Mesendoderm (in vitro differentiated cells): Measurements from ENCODE around the gene EPB41L3.

Experiments used
- DNase-seq: peaks from one replicate; pipeline ENCODE4 v3.0.0; 2013
- H2AK5ac ChIP-seq: 2 replicates; pipeline ENCODE4 v1.6.1; 2013; ENCODE audit warnings: low read length, inconsistent platforms
- H2BK120ac ChIP-seq: 2 replicates; pipeline ENCODE4 v1.6.1; 2013; ENCODE audit warnings: low read depth, mild to moderate bottlenecking, low read length, moderate library complexity, mixed read lengths
- H2BK15ac ChIP-seq: replicated peaks from 2 replicates; pipeline ENCODE4 v1.6.1; 2013; ENCODE audit warnings: low read depth, mild to moderate bottlenecking, moderate library complexity
- H2BK5ac ChIP-seq: 2 replicates; pipeline ENCODE4 v1.6.1; 2013; ENCODE audit warnings: low read length, inconsistent platforms
- H3K18ac ChIP-seq: 2 replicates; pipeline ENCODE4 v1.6.1; 2013; ENCODE audit warnings: mild to moderate bottlenecking, low read length, mixed read lengths
- H3K23ac ChIP-seq: one replicate; pipeline ENCODE4 v1.6.1; 2013; ENCODE audit warnings: low read length
- H3K27ac ChIP-seq: 2 replicates; pipeline ENCODE4 v1.5.1; 2013; ENCODE audit warnings: low read depth, mild to moderate bottlenecking, inconsistent platforms, low read length, moderate library complexity
- H3K27me3 ChIP-seq: 2 replicates; pipeline ENCODE4 v1.6.1; 2013; ENCODE audit warnings: low read length, control low read depth, mild to moderate bottlenecking, inconsistent platforms; ENCODE audit not compliant: insufficient read depth, poor library complexity
- H3K36me3 ChIP-seq: 2 replicates; pipeline ENCODE4 v1.6.1; 2013; ENCODE audit warnings: low read length, inconsistent platforms; ENCODE audit not compliant: control insufficient read depth, insufficient read depth
- H3K4ac ChIP-seq: one replicate; pipeline ENCODE4 v1.6.1; 2013; ENCODE audit warnings: low read depth, mild to moderate bottlenecking, low read length, moderate library complexity
- H3K4me1 ChIP-seq: 2 replicates; pipeline ENCODE4 v1.6.1; 2013; ENCODE audit warnings: low read depth, low read length, inconsistent platforms; ENCODE audit not compliant: control insufficient read depth
- H3K4me2 ChIP-seq: 2 replicates; pipeline ENCODE4 v1.6.1; 2013; ENCODE audit warnings: low read length
- H3K4me3 ChIP-seq: 2 replicates; pipeline ENCODE4 v1.5.1; 2013; ENCODE audit warnings: mild to moderate bottlenecking, low read length
- H3K56ac ChIP-seq: one replicate; pipeline ENCODE4 v1.6.1; 2013; ENCODE audit warnings: low read length
- H3K79me1 ChIP-seq: 2 replicates; pipeline ENCODE4 v1.6.1; 2013; ENCODE audit warnings: low read length, inconsistent platforms
- H3K79me2 ChIP-seq: 2 replicates; pipeline ENCODE4 v1.6.1; 2013; ENCODE audit warnings: mild to moderate bottlenecking, low read length; ENCODE audit not compliant: control insufficient read depth, insufficient read depth
- H3K9ac ChIP-seq: 2 replicates; pipeline ENCODE4 v1.6.1; 2013; ENCODE audit warnings: low read length, inconsistent platforms
- H4K5ac ChIP-seq: one replicate; pipeline ENCODE4 v1.6.1; 2013; ENCODE audit warnings: low read length
- H4K8ac ChIP-seq: one replicate; pipeline ENCODE4 v1.6.1; 2013; ENCODE audit warnings: low read depth, mild to moderate bottlenecking, control low read depth, low read length, moderate library complexity
- WGBS: extraction: QIAGEN DNeasy Blood & Tissue Kit; methylation state at CpG from one replicate; pipeline ENCODE4 v1.1.7; 2013; ENCODE audit warnings: low lambda C conversion rate, missing lambda C conversion rate; ENCODE audit not compliant: insufficient coverage; ENCODE audit errors: extremely low coverage; 5-methylcytosine and 5-hydroxymethylcytosine counted together

Gene EPB41L3

DNA sequence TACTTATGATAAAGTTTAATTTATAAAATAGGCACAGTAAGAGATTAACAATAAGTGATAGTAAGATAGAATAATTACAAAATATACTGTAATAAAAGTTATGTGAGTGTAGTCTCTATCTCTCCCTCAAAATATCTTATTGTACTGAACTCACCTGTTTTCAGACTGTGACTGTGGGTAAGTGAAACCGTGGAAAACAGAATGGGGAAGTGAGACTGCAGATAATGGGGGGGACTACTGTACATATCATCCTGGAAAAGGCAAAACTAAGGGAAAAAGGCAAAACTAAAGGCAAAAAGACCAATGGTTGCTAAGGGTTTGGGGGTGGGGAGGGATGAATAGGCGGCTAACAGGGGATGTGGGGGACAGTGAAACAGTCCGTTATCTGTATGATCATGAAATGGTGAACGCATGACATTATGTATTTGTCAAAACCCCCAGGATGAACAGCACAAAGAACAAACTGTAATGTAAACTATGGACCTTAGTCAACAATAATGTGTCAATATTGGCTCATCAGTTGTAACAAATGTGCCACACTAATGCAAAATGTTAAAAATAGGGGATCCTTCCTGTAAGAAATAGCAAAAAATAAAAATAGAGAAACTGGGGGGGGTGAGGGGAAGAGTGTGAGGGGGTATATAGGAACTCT is 93.8 kb downstream of the EPB41L3 start:
- no peak overlapping the region for H4K8ac ChIP-seq
- H3K4me1 ChIP-seq, result no peaks in the 10 kb centered on the region
- no peak overlapping the region for H3K56ac ChIP-seq
- no peaks in the 10 kb centered on the region for H3K79me2 ChIP-seq
- no peak overlapping the region for H2BK5ac ChIP-seq
- H3K27me3 ChIP-seq, result no peaks in the 10 kb centered on the region
- H3K9ac ChIP-seq, result no peak overlapping the region
- H3K23ac ChIP-seq, result no peak overlapping the region
- no peak overlapping the region for H2BK120ac ChIP-seq
- no peak overlapping the region for H2AK5ac ChIP-seq
- H3K18ac ChIP-seq, result no peak overlapping the region
- no peaks in the 10 kb centered on the region for H3K36me3 ChIP-seq
- no peak for DNase-seq
- H2BK15ac ChIP-seq, result no peak overlapping the region
- H3K4me3 ChIP-seq, result no peak overlapping the region
- no peak overlapping the region for H3K27ac ChIP-seq
- H3K4me2 ChIP-seq, result no peak overlapping the region
- H3K4ac ChIP-seq, result no peak overlapping the region
- no CpG with 5 or more reads among the region's 4 CpGs for WGBS
- H4K5ac ChIP-seq, result no peak overlapping the region
- H3K79me1 ChIP-seq, result no peaks in the 10 kb centered on the region

DNA sequence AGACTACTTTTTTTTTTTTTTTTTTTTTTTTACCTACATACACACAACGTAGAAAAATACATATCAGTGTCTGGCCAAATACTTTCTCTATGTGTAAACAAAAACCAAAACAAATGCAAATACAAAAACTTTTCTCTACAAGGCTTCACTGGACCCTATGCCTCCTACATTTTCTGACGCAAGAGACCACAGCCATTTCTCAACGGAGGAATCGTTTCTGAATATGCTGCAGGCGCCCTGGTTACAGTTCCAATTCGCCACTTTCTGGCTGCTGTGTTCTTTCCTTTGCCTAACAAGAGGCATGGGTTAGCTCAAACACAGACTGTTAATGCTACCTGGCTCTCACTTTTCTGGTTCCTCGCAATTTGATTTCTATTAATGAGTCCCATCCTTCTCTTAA is 96.4 kb downstream of the EPB41L3 start:
- H3K4ac ChIP-seq, result no peak overlapping the region
- no peak overlapping the region for H2BK5ac ChIP-seq
- H3K27me3 ChIP-seq, result no peaks in the 10 kb centered on the region
- H3K4me2 ChIP-seq, result no peak overlapping the region
- H3K56ac ChIP-seq, result no peak overlapping the region
- H2AK5ac ChIP-seq, result no peak overlapping the region
- H3K79me2 ChIP-seq, result no peaks in the 10 kb centered on the region
- no peaks in the 10 kb centered on the region for H3K4me1 ChIP-seq
- H2BK120ac ChIP-seq, result no peak overlapping the region
- DNase-seq, result no peak
- no peaks in the 10 kb centered on the region for H3K36me3 ChIP-seq
- no peak overlapping the region for H3K27ac ChIP-seq
- no peaks in the 10 kb centered on the region for H3K79me1 ChIP-seq
- no peak overlapping the region for H3K23ac ChIP-seq
- H3K9ac ChIP-seq, result no peak overlapping the region
- WGBS, result no CpG with 5 or more reads among the region's 7 CpGs
- no peak overlapping the region for H4K5ac ChIP-seq
- no peak overlapping the region for H3K4me3 ChIP-seq
- no peak overlapping the region for H4K8ac ChIP-seq
- no peak overlapping the region for H3K18ac ChIP-seq
- H2BK15ac ChIP-seq, result no peak overlapping the region

DNA sequence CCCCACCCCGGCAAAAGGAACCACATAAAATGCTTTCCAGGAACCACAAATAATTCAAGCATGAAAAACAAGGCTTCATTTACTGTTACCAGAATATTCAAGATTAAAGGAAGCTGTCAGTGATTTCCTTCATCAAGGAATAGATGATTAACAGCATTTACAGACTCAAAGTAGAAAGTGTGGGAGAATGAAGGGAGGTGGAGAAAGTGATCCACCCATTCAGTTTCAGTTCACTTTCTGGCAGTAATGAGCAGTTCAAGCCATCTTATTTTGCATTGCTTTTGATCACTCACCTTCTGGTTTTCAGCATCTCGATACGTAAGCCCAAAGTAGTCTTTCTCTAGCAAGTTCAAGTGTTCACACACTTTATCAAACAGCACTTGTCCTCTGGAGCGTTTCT is 99.0 kb downstream of the EPB41L3 start:
- H3K36me3 ChIP-seq, result no peaks in the 10 kb centered on the region
- no peak overlapping the region for H3K4me2 ChIP-seq
- no peak overlapping the region for H2BK15ac ChIP-seq
- no peak overlapping the region for H3K23ac ChIP-seq
- H3K79me2 ChIP-seq, result no peaks in the 10 kb centered on the region
- DNase-seq, result no peak
- H4K5ac ChIP-seq, result no peak overlapping the region
- no peak overlapping the region for H3K56ac ChIP-seq
- no peak overlapping the region for H2BK5ac ChIP-seq
- H3K9ac ChIP-seq, result no peak overlapping the region
- no peak overlapping the region for H3K4ac ChIP-seq
- no peak overlapping the region for H3K4me3 ChIP-seq
- no peaks in the 10 kb centered on the region for H3K27me3 ChIP-seq
- H3K18ac ChIP-seq, result no peak overlapping the region
- H2AK5ac ChIP-seq, result no peak overlapping the region
- no CpG with 5 or more reads among the region's 4 CpGs for WGBS
- no peaks in the 10 kb centered on the region for H3K79me1 ChIP-seq
- H2BK120ac ChIP-seq, result no peak overlapping the region
- no peak overlapping the region for H4K8ac ChIP-seq
- no peaks in the 10 kb centered on the region for H3K4me1 ChIP-seq
- no peak overlapping the region for H3K27ac ChIP-seq

DNA sequence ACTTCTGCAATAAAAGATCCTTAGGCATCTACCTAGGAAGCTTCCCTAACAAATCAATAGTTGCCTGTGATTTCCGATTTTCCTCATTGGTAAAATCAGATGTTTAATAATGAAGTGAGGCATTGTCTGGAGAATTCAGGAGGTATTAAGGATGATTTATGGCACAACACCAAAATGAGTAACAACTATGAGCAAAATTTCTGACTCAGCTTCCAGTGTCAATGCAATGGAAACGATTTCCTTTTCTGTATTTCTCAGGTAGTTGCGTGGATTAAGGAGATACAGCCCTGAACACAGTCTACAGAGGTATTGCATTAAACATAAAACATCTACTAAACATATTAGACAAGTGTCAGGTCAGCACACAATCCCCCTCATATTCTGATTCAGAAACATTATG is 99.5 kb downstream of the EPB41L3 start:
- Histone ChIP-seq H3K27ac (no peak overlapping the region), H2BK5ac (no peak overlapping the region), H3K79me2 (no peaks in the 10 kb centered on the region), H3K23ac (no peak overlapping the region), H3K4me2 (no peak overlapping the region), H3K9ac (no peak overlapping the region), H3K36me3 (no peaks in the 10 kb centered on the region), H2AK5ac (no peak overlapping the region), H3K79me1 (no peaks in the 10 kb centered on the region), H2BK15ac (no peak overlapping the region), H3K27me3 (no peaks in the 10 kb centered on the region), H3K56ac (no peak overlapping the region), H3K4me3 (no peak overlapping the region), H3K4me1 (no peaks in the 10 kb centered on the region), H4K5ac (no peak overlapping the region), H4K8ac (no peak overlapping the region), H3K4ac (no peak overlapping the region), H3K18ac (no peak overlapping the region), H2BK120ac (no peak overlapping the region)
- no peak for DNase-seq
- whole genome bisulfite sequencing, result no CpG with 5 or more reads among the region's 3 CpGs

DNA sequence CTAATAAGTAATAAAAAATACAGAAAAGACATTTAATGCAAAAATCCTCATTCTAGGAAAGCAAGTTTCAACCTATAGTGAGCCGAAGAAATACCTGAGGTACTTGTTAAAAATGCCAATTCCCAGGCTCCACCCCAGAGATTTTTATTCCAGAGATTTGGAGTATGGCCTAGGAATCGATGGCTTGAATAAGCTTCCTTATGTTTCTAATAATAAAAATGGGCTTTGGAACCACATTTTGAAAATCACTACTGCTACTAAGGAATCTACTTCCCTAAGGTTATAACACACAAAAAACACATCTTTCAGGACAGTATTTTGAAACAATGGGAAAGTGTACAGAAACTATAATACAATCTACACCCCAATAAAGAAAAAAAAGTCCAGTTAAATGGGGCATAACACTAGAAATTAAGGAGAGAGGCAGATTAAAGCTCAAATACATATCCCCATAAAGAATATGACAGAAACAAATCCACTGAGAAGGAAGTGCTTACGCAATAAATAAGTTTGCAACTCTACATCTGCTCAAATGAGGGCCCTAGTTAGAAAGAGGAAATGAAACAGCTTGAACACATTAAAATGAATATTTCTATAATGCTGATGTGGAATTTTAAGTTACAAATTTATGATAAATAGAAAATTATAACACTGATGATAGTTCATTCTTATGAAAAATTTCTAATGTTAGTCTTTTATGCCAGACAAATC is 103.7 kb downstream of the EPB41L3 start:
- H3K4me1 ChIP-seq, result no peaks in the 10 kb centered on the region
- no peaks in the 10 kb centered on the region for H3K79me1 ChIP-seq
- no peak overlapping the region for H3K23ac ChIP-seq
- no peaks in the 10 kb centered on the region for H3K27me3 ChIP-seq
- H3K4ac ChIP-seq, result no peak overlapping the region
- no peak overlapping the region for H3K18ac ChIP-seq
- H3K4me3 ChIP-seq, result no peak overlapping the region
- DNase-seq, result no peak
- H3K79me2 ChIP-seq, result no peaks in the 10 kb centered on the region
- H2BK120ac ChIP-seq, result no peak overlapping the region
- H3K4me2 ChIP-seq, result no peak overlapping the region
- H3K27ac ChIP-seq, result no peak overlapping the region
- no peak overlapping the region for H2BK5ac ChIP-seq
- no peak overlapping the region for H4K8ac ChIP-seq
- H2BK15ac ChIP-seq, result no peak overlapping the region
- H3K9ac ChIP-seq, result no peak overlapping the region
- H3K56ac ChIP-seq, result no peak overlapping the region
- no CpG with 5 or more reads among the region's 3 CpGs for WGBS
- no peak overlapping the region for H2AK5ac ChIP-seq
- no peaks in the 10 kb centered on the region for H3K36me3 ChIP-seq
- no peak overlapping the region for H4K5ac ChIP-seq

DNA sequence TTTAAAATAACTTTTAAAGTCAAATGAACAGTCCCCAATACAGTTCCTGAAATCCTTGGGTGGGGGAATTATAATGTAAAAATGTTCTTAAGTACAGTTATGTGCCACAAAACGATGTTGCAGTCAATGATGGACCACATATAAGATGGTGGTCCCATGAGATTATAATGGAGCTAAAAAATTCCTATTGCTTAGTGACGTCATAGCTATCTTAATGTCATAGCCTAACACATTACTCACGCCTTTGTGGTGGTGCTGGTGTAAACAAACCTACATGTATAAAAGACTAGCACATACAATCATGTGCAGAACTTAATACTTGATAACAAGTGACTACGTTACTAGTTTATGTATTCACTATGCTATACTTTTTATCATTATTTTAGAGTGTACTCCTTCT is 109.4 kb downstream of the EPB41L3 start:
- Histone ChIP-seq H2AK5ac (no peak overlapping the region), H3K4me2 (no peak overlapping the region), H3K27ac (no peak overlapping the region), H3K4ac (no peak overlapping the region), H4K8ac (no peak overlapping the region), H3K4me3 (no peak overlapping the region), H3K79me1 (no peaks in the 10 kb centered on the region), H3K36me3 (no peaks in the 10 kb centered on the region), H3K9ac (no peak overlapping the region), H3K23ac (no peak overlapping the region), H3K27me3 (no peaks in the 10 kb centered on the region), H3K18ac (no peak overlapping the region), H2BK15ac (no peak overlapping the region), H2BK5ac (no peak overlapping the region), H2BK120ac (no peak overlapping the region), H3K56ac (no peak overlapping the region), H4K5ac (no peak overlapping the region), H3K79me2 (no peaks in the 10 kb centered on the region), H3K4me1 (no peaks in the 10 kb centered on the region)
- DNase-seq, result no peak
- WGBS, result no CpG with 5 or more reads among the region's 4 CpGs
